ENCODE measurements around the gene TOGARAM2. TPM values are rescaled to one million over a fixed set of nuclear protein-coding genes. Genes with fewer than 3 reads are reported as not detected.
"Not testable (repeated sequence)": the region's sequence is repeated elsewhere in the genome, so short reads cannot be mapped to it uniquely, and the experiment has no call there.

Gene TOGARAM2
- total RNA-seq, 1 experiment from 2014 or later: 0.61 TPM

GRCh38 chr2:28976584-28976983, 4.5 kb upstream of the TOGARAM2 start:
- CTCF ChIA-PET: interaction anchor here (0.6 kb wide), 1 partner anchor 155 kb away, joined by 3 read pairs; no protein-coding TSS in a partner anchor
- Histone ChIP-seq H3K9me3 (no peaks in the 10 kb centered on the region; the same call in 1 of the 2 replicates), H3K4me1 (peaks cover 16% of the 10 kb centered on the region), H3K36me3 (ENCODE audit: control insufficient read depth, insufficient read depth, low read length) (no peaks in the 10 kb centered on the region), H3K4me3 (ENCODE audit: low read depth, low read length) (no peak overlapping the region), H3K27me3 (replicated peaks; ENCODE audit: control insufficient read depth, insufficient read depth, low read length) (no peaks in the 10 kb centered on the region)
- Mint-ChIP-seq H3K4me3 (ENCODE audit: unreplicated experiment) (no peak overlapping the region), H3K36me3 (ENCODE audit: insufficient read depth, unreplicated experiment) (peaks cover 6% of the 10 kb centered on the region), H3K9me3 (ENCODE audit: unreplicated experiment) (no peaks in the 10 kb centered on the region), H3K27ac (ENCODE audit: unreplicated experiment) (peak overlapping the region; percentile 76), H3K4me1 (ENCODE audit: low read depth, unreplicated experiment) (peaks cover 9% of the 10 kb centered on the region), H3K27me3 (ENCODE audit: insufficient read depth, unreplicated experiment) (no peaks in the 10 kb centered on the region)
- intact Hi-C loops (cut with micrococcal nuclease; ENCODE audit: unreplicated experiment): no loop called here
- POLR2A ChIA-PET: no interaction called here
- peak; percentile 45 to 78 for DNase-seq
- BruUV-seq (replicated peaks): no TSS peak
- no peak for TF ChIP-seq CTCF (IDR thresholded peaks at IDR 0.05; ENCODE audit: insufficient read depth in 1 of 2, low read depth in 1 of 2, low read length in 1 of 2, severe bottlenecking in 1 of 2, unreplicated experiment in 1 of 2)

- H3K36me3 Mint-ChIP-seq (ENCODE audit: insufficient read depth, unreplicated experiment): peaks cover 6% of the 10 kb centered on the region
- H3K4me3 Mint-ChIP-seq (ENCODE audit: unreplicated experiment): no peak overlapping the region
- peak overlapping the region; percentile 76 for H3K27ac Mint-ChIP-seq (ENCODE audit: unreplicated experiment)
- POLR2A ChIA-PET: no interaction called here
- H3K4me1 Mint-ChIP-seq (ENCODE audit: low read depth, unreplicated experiment): peaks cover 9% of the 10 kb centered on the region
- Histone ChIP-seq H3K4me1 (peaks cover 16% of the 10 kb centered on the region), H3K27me3 (replicated peaks; ENCODE audit: control insufficient read depth, insufficient read depth, low read length) (no peaks in the 10 kb centered on the region), H3K9me3 (no peaks in the 10 kb centered on the region), H3K4me3 (ENCODE audit: low read depth, low read length) (no peak overlapping the region), H3K36me3 (ENCODE audit: control insufficient read depth, insufficient read depth, low read length) (no peaks in the 10 kb centered on the region)
- no peak for DNase-seq
- TF ChIP-seq CTCF (IDR thresholded peaks at IDR 0.05; ENCODE audit: insufficient read depth in 1 of 2, low read depth in 1 of 2, low read length in 1 of 2, severe bottlenecking in 1 of 2, unreplicated experiment in 1 of 2): no peak
- no peaks in the 10 kb centered on the region for H3K27me3 Mint-ChIP-seq (ENCODE audit: insufficient read depth, unreplicated experiment)
- intact Hi-C loops (cut with micrococcal nuclease; ENCODE audit: unreplicated experiment): no loop called here
- no TSS peak for BruUV-seq (replicated peaks)
- no peaks in the 10 kb centered on the region for H3K9me3 Mint-ChIP-seq (ENCODE audit: unreplicated experiment)
- CTCF ChIA-PET: interaction anchor here (0.7 kb wide), 1 partner anchor 24 kb away, joined by 3 read pairs; no protein-coding TSS in a partner anchor
Measured at GRCh38 chr2:28977176-28977875, 3.8 kb upstream of the TOGARAM2 start.

- intact Hi-C loops (cut with micrococcal nuclease; ENCODE audit: unreplicated experiment); H3K36me3 ChIP-seq (ENCODE audit: control insufficient read depth, insufficient read depth, low read length); H3K27me3 ChIP-seq (replicated peaks; ENCODE audit: control insufficient read depth, insufficient read depth, low read length); H3K36me3 Mint-ChIP-seq (ENCODE audit: insufficient read depth, unreplicated experiment); H3K9me3 ChIP-seq; H3K4me1 Mint-ChIP-seq (ENCODE audit: low read depth, unreplicated experiment); H3K27ac Mint-ChIP-seq (ENCODE audit: unreplicated experiment); H3K4me3 ChIP-seq (ENCODE audit: low read depth, low read length); DNase-seq; H3K9me3 Mint-ChIP-seq (ENCODE audit: unreplicated experiment); POLR2A ChIA-PET; H3K27me3 Mint-ChIP-seq (ENCODE audit: insufficient read depth, unreplicated experiment); H3K4me3 Mint-ChIP-seq (ENCODE audit: unreplicated experiment); BruUV-seq (replicated peaks): not testable (repeated sequence)
- H3K4me1 ChIP-seq: peaks cover 16% of the 10 kb centered on the region
- CTCF ChIA-PET: interaction anchor here (0.7 kb wide), 1 partner anchor 39 kb away, joined by 3 read pairs; no protein-coding TSS in a partner anchor
Measured at GRCh38 chr2:28978001-28978400, 3.1 kb upstream of the TOGARAM2 start.
